Endothelial cell of umbilical vein (primary cell): Measurements from ENCODE around the gene NGRN. TPM values are rescaled to one million over a fixed set of nuclear protein-coding genes. Genes with fewer than 3 reads are reported as not detected.

ENCODE experiments used
- BruUV-seq: library from RNA; stranded (reverse); fragments of 400-500 nt; replicated peaks from 2 replicates; lab custom pipeline; 2021; lab: Mats Ljungman, UMichigan
- CTCF ChIA-PET: fragments of 300-600, 350-600 bp; sonication (Branson Sonifier 250); formaldehyde crosslinking; loops from one replicate; lab custom pipeline; 2021; ENCODE audit warnings: antibody characterized with exemption, inconsistent platforms; lab: Charles Lee
- POLR2A ChIA-PET: fragments of 300-600, 350-600 bp; sonication (Branson Sonifier 250); formaldehyde crosslinking; loops from one replicate; lab custom pipeline; 2021; ENCODE audit warnings: antibody characterized with exemption, inconsistent platforms; lab: Charles Lee
- DNase-seq: peaks from one replicate; pipeline ENCODE4 v3.0.0-alpha.2; 2011; ENCODE audit warnings: low read depth, low spot score
- FAIRE-seq: peaks from 2 replicates; lab custom pipeline; 2011; peaks lifted over from hg19 to GRCh38; lab: Jason Lieb, UNC
- H2AFZ ChIP-seq: 2 replicates; pipeline ENCODE4 v1.6.0; 2012; ENCODE audit warnings: low read depth, low read length, control low read depth, inconsistent platforms
- H3K27ac ChIP-seq: 2 replicates; pipeline ENCODE4 v1.5.1; 2011; ENCODE audit warnings: low read depth, mild to moderate bottlenecking, control low read depth, low read length, moderate library complexity; ENCODE audit not compliant: insufficient read depth
- H3K27me3 ChIP-seq, 2 experiments: 2 replicates each; pipeline versions ENCODE4 v1.6.0 to v1.6.1; 2011; ENCODE audit warnings: low read length in 2 of 2, mixed read lengths in 1 of 2; ENCODE audit not compliant: control insufficient read depth in 2 of 2, insufficient read depth in 2 of 2
- H3K36me3 ChIP-seq, 2 experiments: 2 replicates in 1 of 2; 3 replicates in 1 of 2; pipeline ENCODE4 v1.5.1; 2011; ENCODE audit warnings: low read length in 2 of 2, mild to moderate bottlenecking in 1 of 2, moderate library complexity in 1 of 2; ENCODE audit not compliant: control insufficient read depth in 2 of 2, insufficient read depth in 2 of 2; ENCODE audit errors: extremely low read depth in 1 of 2
- H3K4me1 ChIP-seq: 3 replicates; pipeline ENCODE4 v1.5.1; 2011; ENCODE audit warnings: mild to moderate bottlenecking, low read length; ENCODE audit not compliant: control insufficient read depth, insufficient read depth; ENCODE audit errors: extremely low read depth
- H3K4me2 ChIP-seq: 2 replicates; pipeline ENCODE4 v1.6.1; 2011; ENCODE audit warnings: low read length, control low read depth, mixed read lengths; ENCODE audit not compliant: insufficient read depth
- H3K4me3 ChIP-seq, 3 experiments: fragments of 200-600 bp in 1 of 3; sonication (generic), shearing (Covaris generic) in 1 of 3; replicated peaks in 1 of 3; 2 replicates each; pipeline ENCODE4 v1.5.1; 2011 to 2016; ENCODE audit warnings: control low read depth in 3 of 3, low read length in 3 of 3, mild to moderate bottlenecking in 2 of 3, inconsistent platforms in 1 of 3, low read depth in 1 of 3, moderate library complexity in 1 of 3; ENCODE audit not compliant: insufficient read depth in 1 of 3
- H3K79me2 ChIP-seq: 2 replicates; pipeline ENCODE4 v1.6.0; 2012; ENCODE audit warnings: low read length, inconsistent platforms; ENCODE audit not compliant: control insufficient read depth, insufficient read depth
- H3K9ac ChIP-seq: replicated peaks from 2 replicates; pipeline ENCODE3; 2011; ENCODE audit warnings: low read length, control low read depth; ENCODE audit not compliant: insufficient read depth; ENCODE audit errors: extremely low read depth
- H3K9me1 ChIP-seq: replicated peaks from 3 replicates; pipeline ENCODE4 v1.6.0; 2011; ENCODE audit warnings: mild to moderate bottlenecking, low read length; ENCODE audit not compliant: control insufficient read depth, insufficient read depth; ENCODE audit errors: extremely low read depth
- H3K9me3 ChIP-seq: replicated peaks from 2 replicates; pipeline ENCODE4 v1.5.1; 2012; ENCODE audit warnings: low read length, inconsistent platforms; ENCODE audit not compliant: control insufficient read depth, insufficient read depth
- H4K20me1 ChIP-seq: replicated peaks from 2 replicates; pipeline ENCODE3; 2011; ENCODE audit warnings: mild to moderate bottlenecking, low read length; ENCODE audit not compliant: control insufficient read depth, insufficient read depth; ENCODE audit errors: extremely low read depth
- CTCF ChIP-seq, 2 donors: IDR thresholded peaks; 1 replicate in 1 of 2; 2 replicates in 1 of 2; pipeline ENCODE4 v1.5.1; 2011; ENCODE audit warnings: low read length in 2 of 2, mild to moderate bottlenecking in 2 of 2, moderate library complexity in 2 of 2, control low read depth in 1 of 2, inconsistent platforms in 1 of 2, low read depth in 1 of 2; ENCODE audit not compliant: insufficient read depth in 1 of 2; ENCODE audit errors: extremely low read depth in 1 of 2
- EZH2 ChIP-seq: IDR thresholded peaks from 2 replicates; pipeline ENCODE4 v1.6.1; 2012; ENCODE audit warnings: borderline replicate concordance, low read depth, mild to moderate bottlenecking, moderate library complexity, low read length, inconsistent platforms; ENCODE audit not compliant: severe bottlenecking
- FOS ChIP-seq: IDR thresholded peaks from 2 replicates; pipeline ENCODE4 v1.6.1; 2011; ENCODE audit warnings: mild to moderate bottlenecking, low read length, moderate library complexity, borderline replicate concordance; ENCODE audit not compliant: insufficient read depth
- GATA2 ChIP-seq: IDR thresholded peaks from 2 replicates; pipeline ENCODE4 v1.7.0; 2011; ENCODE audit warnings: low read depth, mild to moderate bottlenecking, moderate library complexity, mixed read lengths, low read length; ENCODE audit not compliant: insufficient read length, insufficient read depth
- JUN ChIP-seq: IDR thresholded peaks from 2 replicates; pipeline ENCODE4 v1.6.1; 2011; ENCODE audit warnings: borderline replicate concordance, low read depth; ENCODE audit not compliant: insufficient read length, insufficient read depth
- MAX ChIP-seq: IDR thresholded peaks from 2 replicates; pipeline ENCODE4 v1.6.1; 2011; ENCODE audit not compliant: insufficient read depth, insufficient read length
- MYC ChIP-seq: IDR thresholded peaks from one replicate; pipeline ENCODE4 v1.6.1; 2011; ENCODE audit warnings: mild to moderate bottlenecking, low read depth, low read length
- POLR2A ChIP-seq: IDR thresholded peaks from 2 replicates; pipeline ENCODE4 v1.6.1; 2012; ENCODE audit warnings: low read depth, mild to moderate bottlenecking, control low read depth, low read length
- POLR2AphosphoS5 ChIP-seq: IDR thresholded peaks from 2 replicates; pipeline ENCODE4 v1.6.1; 2012; ENCODE audit warnings: low read depth, mild to moderate bottlenecking, control low read depth, low read length, moderate library complexity; ENCODE audit not compliant: insufficient read depth
- dilution Hi-C: fragments of 300-500 bp; cut with MboI; formaldehyde crosslinking; loops from one replicate; pipeline ENCODE4 v1.15.0; 2019; ENCODE audit warnings: low sequenced_read_pairs; ENCODE audit not compliant: extremely low pct_ligation_motif_present
- intact Hi-C: fragments of 100-400 bp; cut with micrococcal nuclease; formaldehyde crosslinking; loops from one replicate; pipeline ENCODE4 v1.10.0; 2022
- polyA plus RNA-seq, 4 experiments: library from polyadenylated mRNA; depleted of rRNA in 3 of 4; stranded (reverse) in 3 of 4; unstranded in 1 of 4; fragments of >200 nt; gene quantifications; 2 replicates each; pipeline versions ENCODE4 v1.2.1 to v1.2.3, GENCODE V29; 2011 to 2012; ENCODE audit warnings: missing spikeins in 1 of 4
- total RNA-seq: library from RNA; stranded (reverse); gene quantifications from 2 replicates; pipeline ENCODE4 v1.2.3, GENCODE V29; 2021

The NGRN gene
- total and polyA plus RNA-seq, 2 donors (not counting 3 experiments of a cell fraction or from before 2014, with no cell fraction given), result 28.9 to 56.5 TPM

- intact Hi-C loops, result no loop called here
- H3K9me3 ChIP-seq, result no peaks in the 10 kb centered on the region
- no peak for FAIRE-seq
- TF ChIP-seq FOS, result no peak
- TF ChIP-seq MYC, result no peak
- TF ChIP-seq JUN, result no peak
- no peak for TF ChIP-seq EZH2
- no peak overlapping the region for H3K4me2 ChIP-seq
- H3K27me3 ChIP-seq, result no peaks in the 10 kb centered on the region
- POLR2A ChIA-PET, result no interaction called here
- H3K36me3 ChIP-seq, result peaks cover 0 to 3% of the 10 kb centered on the region in 2 experiments
- no peaks in the 10 kb centered on the region for H3K9me1 ChIP-seq
- dilution Hi-C loops, result no loop called here
- CTCF ChIA-PET, result interaction anchor here (1.0 kb wide), 1 partner anchor 9 kb away, joined by 3 read pairs; no protein-coding TSS in a partner anchor
- no peak for DNase-seq
- no peaks in the 10 kb centered on the region for H3K79me2 ChIP-seq
- no peak overlapping the region for H2AFZ ChIP-seq
- H3K27ac ChIP-seq, result no peak overlapping the region
- no peak overlapping the region for H3K9ac ChIP-seq
- BruUV-seq, result no TSS peak
- H3K4me1 ChIP-seq, result no peaks in the 10 kb centered on the region
- no peaks in the 10 kb centered on the region for H4K20me1 ChIP-seq
- H3K4me3 ChIP-seq, result no peak overlapping the region
Observed at GRCh38 chr15:90223441-90224165, 41.9 kb upstream of the NGRN start.

DNA sequence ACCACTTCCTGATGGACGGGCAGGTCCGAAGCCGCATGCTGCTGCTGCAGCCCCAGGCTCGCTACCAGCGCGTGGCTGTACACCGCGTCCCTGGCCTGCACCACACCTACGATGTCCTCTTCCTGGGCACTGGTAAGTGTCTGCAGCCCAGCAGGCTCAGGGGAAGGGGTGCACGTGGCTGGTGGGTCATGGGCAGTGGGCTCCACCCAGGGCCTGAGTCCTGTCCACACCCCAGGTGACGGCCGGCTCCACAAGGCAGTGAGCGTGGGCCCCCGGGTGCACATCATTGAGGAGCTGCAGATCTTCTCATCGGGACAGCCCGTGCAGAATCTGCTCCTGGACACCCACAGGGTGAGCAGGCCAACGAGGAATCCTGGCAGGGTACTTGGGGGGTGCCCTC lies 40.4 kb upstream of the NGRN start:
- no peak for FAIRE-seq
- ChIA-PET POLR2A (no interaction called here), CTCF (interaction anchor here (1.3 kb wide), 1 partner anchor 11 kb away, joined by 5 read pairs; no protein-coding TSS in a partner anchor)
- no peak overlapping the region for H3K4me3 ChIP-seq
- BruUV-seq, result no TSS peak
- no peaks in the 10 kb centered on the region for H4K20me1 ChIP-seq
- peaks cover 3 to 9% of the 10 kb centered on the region in 2 experiments for H3K36me3 ChIP-seq
- no peak overlapping the region for H3K27ac ChIP-seq
- no peaks in the 10 kb centered on the region for H3K27me3 ChIP-seq
- no peaks in the 10 kb centered on the region for H3K9me3 ChIP-seq
- no peaks in the 10 kb centered on the region for H3K79me2 ChIP-seq
- no peak overlapping the region for H3K9ac ChIP-seq
- H2AFZ ChIP-seq, result no peak overlapping the region
- dilution Hi-C loops, result no loop called here
- H3K4me1 ChIP-seq, result no peaks in the 10 kb centered on the region
- no peak for DNase-seq
- intact Hi-C loops, result no loop called here
- no peaks in the 10 kb centered on the region for H3K9me1 ChIP-seq
- TF ChIP-seq POLR2A (no peak), GATA2 (no peak), EZH2 (no peak), JUN (no peak), MAX (no peak), MYC (no peak), CTCF (IDR thresholded peaks at IDR 0.05; ENCODE audit: extremely low read depth in 1 of 2, insufficient read depth in 1 of 2, low read depth in 1 of 2, low read length in 2 of 2) (no peak), POLR2AphosphoS5 (no peak), FOS (no peak)
- no peak overlapping the region for H3K4me2 ChIP-seq
